Stimulated activated CD4-positive, alpha-beta T cell treated with anti-CD3 and anti-CD28 coated beads, TNF-alpha, amount 100 ng/mL, for 4 hours (primary cell): ENCODE results near the gene CD300LF.

ENCODE experiments used
- DNase-seq, 3 experiments: peaks; one replicate each; pipeline ENCODE4 v3.0.0-alpha.2; 2020; ENCODE audit warnings: low read depth in 3 of 3

The CD300LF gene

GRCh38 chr17:74745548-74746177, 32.9 kb upstream of the CD300LF start:
- DNase-seq = no peak

GRCh38 chr17:74744714-74745547, 32.2 kb upstream of the CD300LF start:
- peak; percentile 65 to 69 (median 67) for DNase-seq

- DNase-seq = no peak
These were observed 31.6 kb upstream of the CD300LF start for GRCh38 chr17:74744349-74744713.

GRCh38 chr17:74743755-74744154, 31.0 kb upstream of the CD300LF start:
- DNase-seq = no peak

- DNase-seq = no peak
These were observed 30.3 kb upstream of the CD300LF start for GRCh38 chr17:74742978-74743545.

GRCh38 chr17:74742153-74742515, 29.4 kb upstream of the CD300LF start:
- no peak for DNase-seq

- no peak for DNase-seq
These were observed 28.1 kb upstream of the CD300LF start for GRCh38 chr17:74740641-74741387.

GRCh38 chr17:74740173-74740572, 27.4 kb upstream of the CD300LF start:
- no peak for DNase-seq

GRCh38 chr17:74739227-74739831, 26.6 kb upstream of the CD300LF start:
- no peak for DNase-seq

GRCh38 chr17:74738051-74738996, 25.6 kb upstream of the CD300LF start:
- peak in 1 of 3 experiments; percentile 51 for DNase-seq

GRCh38 chr17:74737299-74738050, 24.8 kb upstream of the CD300LF start:
- no peak for DNase-seq

GRCh38 chr17:74736513-74737298, 24.0 kb upstream of the CD300LF start, which contains the start of gene RAB37:
Gene RAB37, plus strand, starts transcription at chr17:74737256. Its CDS starts 17 bp downstream, at chr17:74737273.
- no peak for DNase-seq

- no peak for DNase-seq
These were observed 21.5 kb upstream of the CD300LF start for GRCh38 chr17:74734256-74734655.

GRCh38 chr17:74733365-74734122, 20.8 kb upstream of the CD300LF start:
- DNase-seq = no peak

- no peak for DNase-seq
These were observed 19.5 kb upstream of the CD300LF start for GRCh38 chr17:74732042-74732867.

GRCh38 chr17:74731347-74731605, 18.6 kb upstream of the CD300LF start:
- no peak for DNase-seq

GRCh38 chr17:74730491-74731346, 18.0 kb upstream of the CD300LF start:
- DNase-seq = no peak
